ENCODE results near the gene CEACAM3. TPM values are rescaled to one million over a fixed set of nuclear protein-coding genes. Genes with fewer than 3 reads are reported as not detected.

CEACAM3 gene
- not detected in 2 replicates for total RNA-seq

DNA sequence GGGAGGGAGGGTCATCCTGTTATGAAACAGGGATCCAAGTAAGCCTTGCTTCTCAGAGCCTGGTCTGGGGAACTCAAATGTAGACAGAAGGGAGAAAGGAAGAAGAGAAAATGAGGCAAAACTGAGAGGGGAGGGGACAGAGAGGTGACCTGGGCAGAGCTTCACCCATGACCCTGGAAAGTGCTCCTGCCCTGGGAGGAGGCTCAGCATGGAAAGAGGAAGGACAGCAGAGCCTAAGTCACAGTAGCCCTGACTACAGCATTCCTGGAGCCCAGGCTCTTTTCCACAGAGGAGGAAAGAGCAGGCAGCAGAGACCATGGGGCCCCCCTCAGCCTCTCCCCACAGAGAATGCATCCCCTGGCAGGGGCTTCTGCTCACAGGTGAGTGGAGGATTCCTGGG is at the start of gene CEACAM3:
Gene CEACAM3, plus strand, starts transcription at position 226 of the 400 bp plus-strand sequence. Its CDS starts 91 bp downstream, at position 317.

GRCh38 chr19:41755328-41755913 is 41.0 kb upstream of the CEACAM3 start, which contains the start of gene CEACAM6:
Gene CEACAM6 (plus strand): TSS chr19:41755530. CDS start chr19:41755639, 109 bp downstream.

DNA sequence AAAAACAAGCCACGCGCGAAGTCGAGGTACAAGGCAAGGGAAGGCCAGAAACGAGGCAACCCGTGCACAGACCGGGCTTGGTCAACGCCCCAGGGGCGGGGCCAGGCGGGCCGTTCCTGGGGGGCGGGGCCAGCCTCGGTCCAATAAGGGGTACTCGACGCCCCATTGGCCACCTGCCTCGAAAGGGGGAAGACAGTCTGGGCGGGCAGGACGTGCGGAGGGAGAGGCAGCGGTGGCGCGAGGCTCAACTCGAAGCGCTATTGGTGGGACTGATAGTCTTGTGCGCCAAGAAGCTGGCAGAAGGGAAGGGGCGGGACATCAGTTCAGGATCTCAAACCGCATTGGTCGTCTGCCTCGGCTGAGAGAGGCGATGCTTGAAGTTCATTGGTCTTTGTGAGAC is 48.2 kb downstream of the CEACAM3 start, which contains the start of gene LYPD4:
Gene LYPD4, minus strand, starts transcription at position 83 of the 400 bp plus-strand sequence. CDS start 5,398 bp downstream, outside the sequence.

DNA sequence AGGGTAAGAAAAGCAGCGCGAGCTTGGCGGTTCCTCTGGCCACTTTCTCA is 48.4 kb downstream of the CEACAM3 start, which contains the start of gene DMRTC2:
Gene DMRTC2, plus strand, starts transcription at position 42 of the 50 bp plus-strand sequence. CDS start 2,387 bp downstream, outside the sequence.

DNA sequence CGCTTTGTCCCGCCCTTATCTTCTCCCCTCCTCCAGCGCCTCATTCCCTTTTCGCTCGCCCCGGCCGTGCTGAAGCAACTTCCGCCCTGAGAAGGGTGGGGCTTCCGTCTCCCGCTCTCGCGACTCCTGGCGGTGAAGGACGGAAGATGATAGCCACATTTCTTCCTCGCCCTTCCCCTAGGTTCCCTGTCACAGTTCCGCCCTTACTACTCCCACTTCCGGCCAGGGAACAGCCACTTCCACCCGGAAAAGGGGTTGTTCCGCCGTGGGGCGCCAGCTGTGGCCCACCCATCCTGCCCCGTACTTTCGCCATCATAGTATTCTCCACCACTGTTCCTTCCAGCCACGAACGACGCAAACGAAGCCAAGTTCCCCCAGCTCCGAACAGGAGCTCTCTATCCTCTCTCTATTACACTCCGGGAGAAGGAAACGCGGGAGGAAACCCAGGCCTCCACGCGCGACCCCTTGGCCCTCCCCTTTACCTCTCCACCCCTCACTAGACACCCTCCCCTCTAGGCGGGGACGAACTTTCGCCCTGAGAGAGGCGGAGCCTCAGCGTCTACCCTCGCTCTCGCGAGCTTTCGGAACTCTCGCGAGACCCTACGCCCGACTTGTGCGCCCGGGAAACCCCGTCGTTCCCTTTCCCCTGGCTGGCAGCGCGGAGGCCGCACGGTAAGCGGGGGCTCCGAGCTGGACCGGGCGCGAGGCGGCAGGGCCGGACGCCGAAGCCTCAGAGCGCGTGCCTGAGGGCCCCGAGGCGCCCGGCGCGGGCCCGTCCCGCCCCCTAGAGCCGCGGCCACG is 63.4 kb downstream of the CEACAM3 start, which contains the start of gene RPS19:
Gene RPS19, plus strand, starts transcription at position 638 of the 801 bp plus-strand sequence. CDS start 520 bp downstream, outside the sequence.

Other genes with a start within 250 kb of the CEACAM3 start
- not detected in 2 replicates for gene CEACAM21, start 220.4 kb upstream of the CEACAM3 start, total RNA-seq
- gene CEACAM4, start 169.5 kb upstream of the CEACAM3 start, total RNA-seq, result not detected in 2 replicates
- not detected in 2 replicates for gene CEACAM7, start 108.3 kb upstream of the CEACAM3 start, total RNA-seq
- not detected in 2 replicates for gene CEACAM5, start 88.0 kb upstream of the CEACAM3 start, total RNA-seq
- not detected in 2 replicates for gene CEACAM6, start 41.1 kb upstream of the CEACAM3 start, total RNA-seq
- gene LYPD4, start 48.1 kb downstream of the CEACAM3 start, total RNA-seq, result not detected in 2 replicates
- gene DMRTC2, start 48.5 kb downstream of the CEACAM3 start, total RNA-seq, result not detected in 2 replicates
- gene RPS19, start 63.7 kb downstream of the CEACAM3 start, total RNA-seq, result 936 and 1,351 TPM in 2 replicates
- gene CD79A, start 80.7 kb downstream of the CEACAM3 start, total RNA-seq, result under 0.01 and 0.09 TPM in 2 replicates
- 22.3 and 50.6 TPM in 2 replicates for gene ARHGEF1, start 86.6 kb downstream of the CEACAM3 start, total RNA-seq
- 0.09 TPM in 1 of 2 replicates, not detected in the other for gene ERFL, start 131.9 kb downstream of the CEACAM3 start, total RNA-seq
- gene RABAC1, start 162.7 kb downstream of the CEACAM3 start, total RNA-seq, result 104 and 197 TPM in 2 replicates
- gene ATP1A3, start 197.6 kb downstream of the CEACAM3 start, total RNA-seq, result under 0.01 and 0.14 TPM in 2 replicates